ENCODE data around the gene ADAM29.
"Not testable (repeated sequence)": the region's sequence is repeated elsewhere in the genome, so short reads cannot be mapped to it uniquely, and the experiment has no call there.

Gene ADAM29

DNA sequence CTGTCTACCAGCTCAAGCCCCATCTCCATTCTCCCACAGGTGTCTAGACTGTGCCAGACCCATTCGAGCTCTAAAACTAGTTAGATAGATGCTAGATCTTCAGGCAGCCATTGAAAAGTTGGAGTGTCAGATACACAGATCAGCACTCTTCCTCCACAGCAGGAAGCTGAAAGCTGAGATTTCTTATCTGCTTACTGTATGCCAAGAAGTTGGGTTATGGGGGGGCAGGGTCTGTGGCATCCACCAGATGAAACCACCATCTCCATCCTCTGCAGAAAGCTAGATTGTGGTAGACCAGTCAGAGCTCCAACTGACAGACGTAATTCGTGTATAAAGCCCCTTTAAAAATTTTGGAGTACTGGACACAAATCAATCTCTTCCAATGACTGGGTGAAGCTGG, 54.8 kb downstream of the ADAM29 start:
- Histone ChIP-seq H3K4me2 (ENCODE audit: low read length, poor library complexity, severe bottlenecking) (no peak overlapping the region), H3K36me3 (ENCODE audit: control insufficient read depth in 1 of 2, insufficient read depth in 2 of 2, low read depth in 1 of 2, low read length in 2 of 2) (no peaks in the 10 kb centered on the region), H3K27me3 (ENCODE audit: control insufficient read depth in 1 of 2, insufficient read depth in 1 of 2, low read length in 2 of 2) (no peaks in the 10 kb centered on the region), H2AK5ac (ENCODE audit: low read length, severe bottlenecking) (no peak overlapping the region), H3K4me1 (ENCODE audit: control insufficient read depth, insufficient read depth, low read depth, low read length) (no peaks in the 10 kb centered on the region), H3K9me3 (ENCODE audit: control insufficient read depth, low read length) (peaks cover 14% of the 10 kb centered on the region), H3K4ac (ENCODE audit: low read depth in 1 of 2, low read length in 2 of 2) (no peak overlapping the region), H4K8ac (ENCODE audit: low read length) (no peak overlapping the region), H3K27ac (ENCODE audit: low read length, poor library complexity, severe bottlenecking) (no peak overlapping the region), H3K23ac (ENCODE audit: low read length in 2 of 2) (no peak overlapping the region), H2BK12ac (ENCODE audit: low read length in 2 of 2) (no peak overlapping the region), H3K4me3 (ENCODE audit: insufficient read depth in 1 of 2, low read depth in 1 of 2, low read length in 2 of 2) (no peak overlapping the region), H4K91ac (ENCODE audit: low read length) (no peak overlapping the region), H3K18ac (ENCODE audit: low read depth in 1 of 2, low read length in 2 of 2) (no peak overlapping the region), H2BK15ac (ENCODE audit: low read depth, poor library complexity, severe bottlenecking) (no peak overlapping the region), H2BK120ac (ENCODE audit: low read depth, low read length) (no peak overlapping the region), H3K9ac (ENCODE audit: low read length) (no peak overlapping the region), H3K14ac (ENCODE audit: low read length in 2 of 2) (no peak overlapping the region), H3K79me1 (replicated peaks; ENCODE audit: low read length, poor library complexity, severe bottlenecking) (no peaks in the 10 kb centered on the region), H2AFZ (ENCODE audit: low read depth, low read length) (no peak overlapping the region), H2BK5ac (ENCODE audit: low read depth, low read length, poor library complexity, severe bottlenecking) (no peak overlapping the region)
- no peak for DNase-seq
- 80% methylated on average over 1 of the region's 3 CpGs for WGBS

DNA sequence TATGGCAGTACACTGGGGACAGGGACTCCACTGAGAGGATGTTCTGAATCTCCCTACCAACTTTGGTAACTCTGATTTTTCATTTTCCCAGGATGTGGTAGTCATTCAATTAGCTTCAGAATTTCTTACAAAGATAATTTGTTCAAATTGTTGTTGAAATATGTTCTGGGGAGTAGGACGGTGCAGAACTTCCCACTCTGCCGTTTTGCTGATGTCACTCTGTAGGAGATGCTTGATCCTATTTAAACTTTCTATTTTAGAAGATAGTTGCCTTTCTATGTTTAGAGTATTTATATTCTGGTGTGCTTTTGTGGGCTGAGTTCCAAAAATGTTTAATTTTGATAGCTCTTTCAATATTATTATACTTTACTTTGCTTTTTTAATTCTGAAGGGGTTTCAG, 55.2 kb downstream of the ADAM29 start:
- Histone ChIP-seq H3K4me1 (ENCODE audit: control insufficient read depth, insufficient read depth, low read depth, low read length) (no peaks in the 10 kb centered on the region), H3K4me2 (ENCODE audit: low read length, poor library complexity, severe bottlenecking) (no peak overlapping the region), H3K4me3 (ENCODE audit: insufficient read depth in 1 of 2, low read depth in 1 of 2, low read length in 2 of 2) (no peak overlapping the region), H3K9me3 (ENCODE audit: control insufficient read depth, low read length) (peaks cover 18% of the 10 kb centered on the region), H3K9ac (ENCODE audit: low read length) (no peak overlapping the region), H3K27ac (ENCODE audit: low read length, poor library complexity, severe bottlenecking) (no peak overlapping the region), H2BK5ac (ENCODE audit: low read depth, low read length, poor library complexity, severe bottlenecking) (no peak overlapping the region), H3K4ac (ENCODE audit: low read depth in 1 of 2, low read length in 2 of 2) (no peak overlapping the region), H4K8ac (ENCODE audit: low read length) (no peak overlapping the region), H3K27me3 (ENCODE audit: control insufficient read depth in 1 of 2, insufficient read depth in 1 of 2, low read length in 2 of 2) (no peaks in the 10 kb centered on the region), H3K79me1 (replicated peaks; ENCODE audit: low read length, poor library complexity, severe bottlenecking) (no peaks in the 10 kb centered on the region), H2BK15ac (ENCODE audit: low read depth, poor library complexity, severe bottlenecking) (no peak overlapping the region), H3K14ac (ENCODE audit: low read length in 2 of 2) (no peak overlapping the region), H2BK120ac (ENCODE audit: low read depth, low read length) (no peak overlapping the region), H2BK12ac (ENCODE audit: low read length in 2 of 2) (no peak overlapping the region), H3K36me3 (ENCODE audit: control insufficient read depth in 1 of 2, insufficient read depth in 2 of 2, low read depth in 1 of 2, low read length in 2 of 2) (no peaks in the 10 kb centered on the region), H3K23ac (ENCODE audit: low read length in 2 of 2) (no peak overlapping the region), H3K18ac (ENCODE audit: low read depth in 1 of 2, low read length in 2 of 2) (no peak overlapping the region), H2AFZ (ENCODE audit: low read depth, low read length) (no peak overlapping the region), H2AK5ac (ENCODE audit: low read length, severe bottlenecking) (no peak overlapping the region), H4K91ac (ENCODE audit: low read length) (no peak overlapping the region)
- DNase-seq, result no peak
- WGBS, result 90% methylated on average over 2 of the region's 2 CpGs

DNA sequence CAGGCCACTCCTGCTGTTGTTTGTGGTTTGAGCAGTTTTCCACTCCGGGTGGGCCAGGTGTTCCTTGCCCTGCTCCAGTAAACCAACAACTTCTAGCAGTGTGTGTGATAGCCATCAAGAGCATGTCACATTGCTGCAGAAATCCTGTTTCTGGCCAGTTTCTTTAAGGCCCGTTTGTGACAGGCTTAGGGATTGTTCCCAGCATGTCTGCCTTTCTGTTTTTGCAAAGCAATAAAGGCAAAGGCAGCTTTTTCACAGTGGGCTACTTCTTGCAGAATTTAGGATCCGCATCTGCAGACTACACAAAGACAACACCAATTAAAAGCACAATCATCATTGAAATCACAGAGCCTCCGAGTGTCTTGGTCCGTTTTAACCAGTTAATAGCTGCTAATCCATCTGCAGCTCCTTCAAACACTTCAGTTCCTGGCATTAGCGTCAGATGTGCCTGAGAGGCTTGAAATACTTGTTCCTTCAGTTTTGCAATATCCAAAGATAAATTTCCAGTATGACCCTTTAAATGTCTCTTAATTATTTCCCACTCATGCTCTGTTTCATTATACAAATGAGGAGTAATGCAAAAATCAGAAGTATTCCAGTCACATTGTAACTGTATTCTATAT, 65.1 kb downstream of the ADAM29 start:
- H3K18ac ChIP-seq (ENCODE audit: low read depth in 1 of 2, low read length in 2 of 2), result no peak overlapping the region
- no peak overlapping the region for H4K8ac ChIP-seq (ENCODE audit: low read length)
- 61% methylated on average over 6 of the region's 6 CpGs for WGBS
- no peaks in the 10 kb centered on the region for H3K27me3 ChIP-seq (ENCODE audit: control insufficient read depth in 1 of 2, insufficient read depth in 1 of 2, low read length in 2 of 2)
- no peaks in the 10 kb centered on the region for H3K4me1 ChIP-seq (ENCODE audit: control insufficient read depth, insufficient read depth, low read depth, low read length)
- H3K23ac ChIP-seq (ENCODE audit: low read length in 2 of 2), result no peak overlapping the region
- DNase-seq, result no peak
- H2AFZ ChIP-seq (ENCODE audit: low read depth, low read length), result no peak overlapping the region
- no peak overlapping the region for H3K27ac ChIP-seq (ENCODE audit: low read length, poor library complexity, severe bottlenecking)
- H3K9me3 ChIP-seq (ENCODE audit: control insufficient read depth, low read length), result peaks cover 25% of the 10 kb centered on the region
- no peak overlapping the region for H3K4ac ChIP-seq (ENCODE audit: low read depth in 1 of 2, low read length in 2 of 2)
- H3K14ac ChIP-seq (ENCODE audit: low read length in 2 of 2), result no peak overlapping the region
- no peak overlapping the region for H2BK15ac ChIP-seq (ENCODE audit: low read depth, poor library complexity, severe bottlenecking)
- no peak overlapping the region for H2BK5ac ChIP-seq (ENCODE audit: low read depth, low read length, poor library complexity, severe bottlenecking)
- no peak overlapping the region for H3K4me2 ChIP-seq (ENCODE audit: low read length, poor library complexity, severe bottlenecking)
- no peak overlapping the region for H3K9ac ChIP-seq (ENCODE audit: low read length)
- no peak overlapping the region for H3K4me3 ChIP-seq (ENCODE audit: insufficient read depth in 1 of 2, low read depth in 1 of 2, low read length in 2 of 2)
- H2AK5ac ChIP-seq (ENCODE audit: low read length, severe bottlenecking), result no peak overlapping the region
- H4K91ac ChIP-seq (ENCODE audit: low read length), result no peak overlapping the region
- no peaks in the 10 kb centered on the region for H3K79me1 ChIP-seq (replicated peaks; ENCODE audit: low read length, poor library complexity, severe bottlenecking)
- no peak overlapping the region for H2BK120ac ChIP-seq (ENCODE audit: low read depth, low read length)
- no peak overlapping the region for H2BK12ac ChIP-seq (ENCODE audit: low read length in 2 of 2)
- H3K36me3 ChIP-seq (ENCODE audit: control insufficient read depth in 1 of 2, insufficient read depth in 2 of 2, low read depth in 1 of 2, low read length in 2 of 2), result no peaks in the 10 kb centered on the region

- H3K9me3 ChIP-seq (ENCODE audit: control insufficient read depth, low read length), result peaks cover 20% of the 10 kb centered on the region
- not testable (repeated sequence) for H3K23ac ChIP-seq (ENCODE audit: low read length in 2 of 2); H3K14ac ChIP-seq (ENCODE audit: low read length in 2 of 2); H3K4me1 ChIP-seq (ENCODE audit: control insufficient read depth, insufficient read depth, low read depth, low read length); H3K27me3 ChIP-seq (ENCODE audit: control insufficient read depth in 1 of 2, insufficient read depth in 1 of 2, low read length in 2 of 2); H3K4me2 ChIP-seq (ENCODE audit: low read length, poor library complexity, severe bottlenecking); H3K36me3 ChIP-seq (ENCODE audit: control insufficient read depth in 1 of 2, insufficient read depth in 2 of 2, low read depth in 1 of 2, low read length in 2 of 2); H3K4me3 ChIP-seq (ENCODE audit: insufficient read depth in 1 of 2, low read depth in 1 of 2, low read length in 2 of 2); H4K8ac ChIP-seq (ENCODE audit: low read length); H3K18ac ChIP-seq (ENCODE audit: low read depth in 1 of 2, low read length in 2 of 2); H2AK5ac ChIP-seq (ENCODE audit: low read length, severe bottlenecking); H3K27ac ChIP-seq (ENCODE audit: low read length, poor library complexity, severe bottlenecking); H2AFZ ChIP-seq (ENCODE audit: low read depth, low read length); H2BK5ac ChIP-seq (ENCODE audit: low read depth, low read length, poor library complexity, severe bottlenecking); H3K79me1 ChIP-seq (replicated peaks; ENCODE audit: low read length, poor library complexity, severe bottlenecking); DNase-seq; H3K9ac ChIP-seq (ENCODE audit: low read length); H3K4ac ChIP-seq (ENCODE audit: low read depth in 1 of 2, low read length in 2 of 2); H4K91ac ChIP-seq (ENCODE audit: low read length); H2BK120ac ChIP-seq (ENCODE audit: low read depth, low read length); H2BK15ac ChIP-seq (ENCODE audit: low read depth, poor library complexity, severe bottlenecking); H2BK12ac ChIP-seq (ENCODE audit: low read length in 2 of 2)
- whole genome bisulfite sequencing, result no CpG with 5 or more reads among the region's 5 CpGs
Observed at GRCh38 chr4:174983870-174984269, 65.7 kb downstream of the ADAM29 start.

Data from mesenchymal stem cell (in vitro differentiated cells and primary cell).